Mammary epithelial cell (primary cell): Measurements from ENCODE around the gene APOBEC3H.

Experiments
- CTCF ChIP-seq, 2 donors: IDR thresholded peaks in 1 of 2; conservative IDR thresholded peaks in 1 of 2; 2 replicates each; pipeline ENCODE4 v1.5.1; 2011 to 2012; ENCODE audit warnings: inconsistent platforms in 2 of 2, low read length in 2 of 2, mild to moderate bottlenecking in 2 of 2, control low read depth in 1 of 2, low read depth in 1 of 2; ENCODE audit not compliant: insufficient read depth in 1 of 2; ENCODE audit errors: extremely low read depth in 1 of 2
- EZH2 ChIP-seq: IDR thresholded peaks from 2 replicates; pipeline ENCODE4 v1.6.1; 2012; ENCODE audit warnings: low read length, inconsistent platforms, borderline replicate concordance

GRCh38 chr22:39106326-39106725, 9.3 kb downstream of the APOBEC3H start:
- TF ChIP-seq CTCF (conservative IDR thresholded peaks at IDR 0.05 in 1 of 2, IDR thresholded peaks at IDR 0.05 in 1 of 2; ENCODE audit: extremely low read depth in 1 of 2, insufficient read depth in 1 of 2, low read depth in 1 of 2, low read length in 2 of 2) (no peak), EZH2 (no peak)
